HCT116 (cell line): ENCODE measurements around the gene CCNYL1. TPM values are rescaled to one million over a fixed set of nuclear protein-coding genes. Genes with fewer than 3 reads are reported as not detected.
A peak's percentile ranks its signal among the peaks of the same experiment; 100 is the strongest.

Experiments
- ATAC-seq: fragments of 200-7000 bp; cut with Tn5 transposase; 2 replicates; pipeline ENCODE4 v1.9.1; 2020; ENCODE audit warnings: mild to moderate bottlenecking, moderate library complexity
- BruUV-seq: library from RNA; stranded (reverse); fragments of 400-500 nt; replicated peaks from 2 replicates; lab custom pipeline; 2021; lab: Mats Ljungman, UMichigan
- CTCF ChIA-PET: fragments of 300-600 bp; sonication (Branson Sonifier 250); formaldehyde crosslinking; loops from one replicate; lab custom pipeline; 2021; ENCODE audit warnings: antibody characterized with exemption; lab: Charles Lee
- POLR2A ChIA-PET: fragments of 300-600, 350-600 bp; sonication (Branson Sonifier 250); formaldehyde crosslinking; loops from one replicate; lab custom pipeline; 2021; ENCODE audit warnings: antibody characterized with exemption; lab: Charles Lee
- RAD21 ChIA-PET, 2 experiments: fragments of 300-600 bp; sonication (Branson Sonifier 250); formaldehyde crosslinking; loops; one replicate each; lab custom pipeline; 2023; ENCODE audit warnings: low total read pairs in 2 of 2; ENCODE audit not compliant: uncharacterized antibody in 2 of 2, unreplicated experiment in 2 of 2, low non-redundant PET in 1 of 2; lab: Charles Lee
- DNase-seq: peaks from one replicate; pipeline ENCODE4 v3.0.0-alpha.2; 2010; ENCODE audit warnings: low read depth, low spot score
- H2AFZ ChIP-seq: fragments of 200-600 bp; shearing (Covaris generic), sonication (generic); 2 replicates; pipeline ENCODE4 v1.6.1; 2017; ENCODE audit warnings: low read depth, mixed run types, mixed read lengths, antibody characterized with exemption, low read length; ENCODE audit not compliant: poor library complexity, severe bottlenecking
- H3K27ac ChIP-seq: 2 replicates; pipeline ENCODE4 v1.5.1; 2012; ENCODE audit warnings: low read depth, low read length
- H3K27me3 ChIP-seq: fragments of 200-600 bp; sonication (generic); 2 replicates; pipeline ENCODE4 v1.6.1; 2016; ENCODE audit warnings: mixed run types, low read length, mixed read lengths; ENCODE audit not compliant: insufficient read depth
- H3K36me3 ChIP-seq, 2 experiments: fragments of 200-500 bp in 1 of 2; fragments of 200-600 bp in 1 of 2; sonication (Bioruptor generic) in 1 of 2; sonication (generic) in 1 of 2; 2 replicates each; pipeline versions ENCODE4 v1.5.1 to v1.6.1; 2014 to 2016; ENCODE audit warnings: low read length in 2 of 2, inconsistent platforms in 1 of 2, mixed read lengths in 1 of 2, mixed run types in 1 of 2; ENCODE audit not compliant: insufficient read depth in 2 of 2, control insufficient read depth in 1 of 2
- H3K4me1 ChIP-seq, 2 experiments: fragments of 200-600 bp in 1 of 2; sonication (generic) in 1 of 2; 2 replicates each; pipeline versions ENCODE4 v1.5.1 to v1.6.1; 2012 to 2017; ENCODE audit warnings: low read length in 2 of 2, inconsistent platforms in 1 of 2, mild to moderate bottlenecking in 1 of 2, mixed read lengths in 1 of 2, mixed run types in 1 of 2, moderate library complexity in 1 of 2; ENCODE audit not compliant: insufficient read depth in 2 of 2, control insufficient read depth in 1 of 2
- H3K4me2 ChIP-seq: fragments of 200-600 bp; sonication (generic); 2 replicates; pipeline ENCODE4 v1.6.1; 2017; ENCODE audit warnings: mixed run types, low read length, mixed read lengths
- H3K4me3 ChIP-seq, 2 experiments: fragments of 200-600 bp in 1 of 2; sonication (generic) in 1 of 2; replicated peaks in 1 of 2; 2 replicates each; pipeline ENCODE4 v1.5.1; 2011 to 2016; ENCODE audit warnings: low read length in 2 of 2, control low read depth in 1 of 2, low read depth in 1 of 2, mild to moderate bottlenecking in 1 of 2, mixed read lengths in 1 of 2, mixed run types in 1 of 2
- H3K79me2 ChIP-seq: fragments of 200-600 bp; sonication (generic); 2 replicates; pipeline ENCODE4 v1.6.1; 2017; ENCODE audit warnings: mild to moderate bottlenecking, mixed run types, low read length, moderate library complexity, mixed read lengths; ENCODE audit not compliant: insufficient read depth
- H3K9ac ChIP-seq: fragments of 200-600 bp; sonication (generic); 2 replicates; pipeline ENCODE4 v1.6.1; 2016; ENCODE audit warnings: low read length, mixed read lengths
- H3K9me2 ChIP-seq: fragments of 200-600 bp; sonication (generic), shearing (Covaris generic); 2 replicates; pipeline ENCODE4 v1.6.1; 2017; ENCODE audit warnings: mixed run types, mild to moderate bottlenecking, moderate library complexity; ENCODE audit not compliant: insufficient read depth
- H3K9me3 ChIP-seq, 2 experiments: fragments of 200-500 bp in 1 of 2; fragments of 200-600 bp in 1 of 2; sonication (Bioruptor generic) in 1 of 2; sonication (generic) in 1 of 2; 2 replicates each; pipeline ENCODE4 v1.6.1; 2014 to 2017; ENCODE audit warnings: low read length in 2 of 2, mixed read lengths in 2 of 2, inconsistent platforms in 1 of 2, low read depth in 1 of 2, mild to moderate bottlenecking in 1 of 2, mixed run types in 1 of 2, moderate library complexity in 1 of 2; ENCODE audit not compliant: control insufficient read depth in 1 of 2, insufficient read depth in 1 of 2
- H4K20me1 ChIP-seq: fragments of 200-600 bp; sonication (generic), shearing (Covaris generic); 2 replicates; pipeline ENCODE4 v1.6.1; 2017; ENCODE audit warnings: mixed run types, mild to moderate bottlenecking, moderate library complexity; ENCODE audit not compliant: insufficient read depth
- CBX3 ChIP-seq: IDR thresholded peaks from 2 replicates; pipeline ENCODE4 v1.6.1; 2012; ENCODE audit warnings: low read depth
- CEBPB ChIP-seq: IDR thresholded peaks from 2 replicates; pipeline ENCODE4 v1.6.1; 2012; ENCODE audit warnings: low read depth
- CTCF ChIP-seq, 3 experiments: fragments of 200-600 bp in 1 of 3; sonication (generic) in 1 of 3; IDR thresholded peaks in 2 of 3; conservative IDR thresholded peaks in 1 of 3; 2 replicates each; pipeline ENCODE4 v1.5.1; 2012 to 2017; ENCODE audit warnings: low read depth in 2 of 3, low read length in 2 of 3, antibody characterized with exemption in 1 of 3, borderline replicate concordance in 1 of 3, control low read depth in 1 of 3, mild to moderate bottlenecking in 1 of 3, mixed read lengths in 1 of 3, mixed run types in 1 of 3, moderate library complexity in 1 of 3; ENCODE audit not compliant: insufficient read depth in 1 of 3
- FOSL1 ChIP-seq: IDR thresholded peaks from 2 replicates; pipeline ENCODE4 v1.6.1; 2012; ENCODE audit warnings: low read depth
- MAX ChIP-seq: IDR thresholded peaks from 2 replicates; pipeline ENCODE4 v1.6.1; 2012
- POLR2A ChIP-seq: IDR thresholded peaks from 2 replicates; pipeline ENCODE4 v1.7.0; 2011; ENCODE audit warnings: borderline replicate concordance; ENCODE audit not compliant: insufficient read depth, insufficient read length; ENCODE audit errors: extremely low read depth
- RAD21 ChIP-seq: IDR thresholded peaks from 2 replicates; pipeline ENCODE4 v1.6.1; 2012; ENCODE audit warnings: low read depth, mild to moderate bottlenecking
- SRF ChIP-seq: IDR thresholded peaks from 2 replicates; pipeline ENCODE4 v1.6.1; 2012; ENCODE audit warnings: low read depth
- TCF7L2 ChIP-seq: IDR thresholded peaks from 2 replicates; pipeline ENCODE4 v1.7.0; 2011; ENCODE audit warnings: borderline replicate concordance, inconsistent platforms; ENCODE audit not compliant: insufficient read depth, insufficient read length; ENCODE audit errors: extremely low read depth
- ZBTB33 ChIP-seq: IDR thresholded peaks from 2 replicates; pipeline ENCODE4 v1.6.1; 2011; ENCODE audit warnings: mild to moderate bottlenecking, low read length, moderate library complexity; ENCODE audit not compliant: insufficient replicate concordance; ENCODE audit errors: extremely low read depth
- intact Hi-C: fragments of 100-400 bp; cut with micrococcal nuclease; formaldehyde crosslinking; loops from 2 replicates; pipeline ENCODE4 v1.10.0; 2022
- total RNA-seq: library from RNA; stranded (reverse); gene quantifications from one replicate; pipeline ENCODE4 v1.2.1, GENCODE V29; 2021; ENCODE audit not compliant: unreplicated experiment

CCNYL1 gene
- total RNA-seq, 1 experiment from 2014 or later = 14.9 TPM

DNA sequence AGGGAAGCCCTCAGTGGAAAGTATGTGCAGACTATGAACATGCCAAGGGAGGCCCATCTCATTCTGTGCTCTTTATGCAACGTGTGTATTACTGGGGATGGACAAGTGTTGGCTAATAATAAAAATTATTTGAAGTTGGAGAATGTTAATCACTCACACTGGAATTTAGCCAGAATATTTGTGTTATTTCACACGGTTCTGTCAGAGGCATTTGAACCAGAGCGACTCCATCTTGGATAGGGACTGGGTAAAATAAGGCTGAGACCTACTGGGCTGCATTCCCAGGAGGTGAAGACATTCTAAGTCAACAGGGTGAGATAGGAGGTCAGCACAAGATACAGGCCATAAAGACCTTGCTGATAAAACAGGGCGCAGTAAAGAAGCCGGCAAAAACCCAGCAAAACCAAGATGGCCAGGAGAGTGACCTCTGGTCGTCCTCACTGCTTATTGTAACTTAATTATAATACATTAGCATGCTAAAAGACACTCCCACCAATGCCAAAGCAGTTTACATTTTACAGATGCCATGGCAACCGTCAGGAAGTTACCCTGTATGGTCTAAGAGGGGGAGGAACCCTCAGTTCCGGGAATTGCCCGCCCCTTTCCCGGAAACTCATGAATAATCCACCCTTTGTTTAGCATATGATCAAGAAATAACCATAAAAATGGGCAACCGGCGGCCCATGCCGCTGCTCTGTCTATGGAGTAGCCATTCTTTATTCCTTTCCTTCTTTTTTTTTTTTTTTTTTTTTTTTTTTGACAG, 60.8 kb downstream of the CCNYL1 start:
- Histone ChIP-seq H3K27me3 (no peaks in the 10 kb centered on the region), H4K20me1 (no peaks in the 10 kb centered on the region), H3K4me2 (no peak overlapping the region), H3K4me3 (no peak overlapping the region), H3K36me3 (peaks cover 0 to 5% of the 10 kb centered on the region in 2 experiments; a peak in 2 of 4 replicates), H3K79me2 (peaks cover 5% of the 10 kb centered on the region; the same call in 1 of the 2 replicates), H2AFZ (no peak overlapping the region), H3K27ac (no peak overlapping the region), H3K9ac (no peak overlapping the region), H3K4me1 (peaks cover 4 to 16% of the 10 kb centered on the region in 2 experiments; a peak in 3 of 4 replicates), H3K9me2 (no peaks in the 10 kb centered on the region), H3K9me3 (no peaks in the 10 kb centered on the region)
- ChIA-PET POLR2A (no interaction called here), CTCF (no interaction called here), RAD21 (no interaction called here)
- no TSS peak for BruUV-seq
- DNase-seq = no peak
- intact Hi-C loops = no loop called here
- ATAC-seq = no peak
- no peak for TF ChIP-seq RAD21
- TF ChIP-seq SRF = 0 out of 2 replicates have a peak, but pooled peaks have one; percentile 29

DNA sequence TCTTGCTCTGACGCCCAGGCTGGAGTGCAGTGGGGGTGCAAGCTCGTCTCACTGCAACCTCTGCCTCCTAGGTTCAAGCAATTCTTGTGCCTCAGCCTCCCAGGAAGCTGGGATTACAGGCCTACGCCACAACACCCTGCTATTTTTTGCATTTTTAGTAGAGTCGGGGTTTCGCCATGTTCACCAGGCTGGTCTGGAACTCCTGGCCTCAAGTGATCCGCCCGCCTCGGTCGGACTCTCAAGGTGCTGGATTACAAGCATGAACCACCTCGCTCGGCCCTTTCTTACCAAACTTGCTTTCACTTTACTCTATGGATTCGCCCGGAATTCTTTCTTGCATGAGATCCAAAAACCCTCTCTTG, 61.4 kb downstream of the CCNYL1 start:
- no TSS peak for BruUV-seq
- ATAC-seq = no peak
- no peaks in the 10 kb centered on the region for H3K9me3 ChIP-seq
- H2AFZ ChIP-seq = no peak overlapping the region
- peaks cover 4 to 16% of the 10 kb centered on the region in 2 experiments; a peak in 3 of 4 replicates for H3K4me1 ChIP-seq
- ChIA-PET CTCF (no interaction called here), POLR2A (no interaction called here), RAD21 (no interaction called here)
- no peak overlapping the region for H3K4me3 ChIP-seq
- H3K27ac ChIP-seq = no peak overlapping the region
- H3K36me3 ChIP-seq = no peaks in the 10 kb centered on the region
- H4K20me1 ChIP-seq = no peaks in the 10 kb centered on the region
- H3K79me2 ChIP-seq = peaks cover 5% of the 10 kb centered on the region; the same call in 1 of the 2 replicates
- no peak overlapping the region for H3K9ac ChIP-seq
- intact Hi-C loops = no loop called here
- H3K9me2 ChIP-seq = no peaks in the 10 kb centered on the region
- H3K27me3 ChIP-seq = no peaks in the 10 kb centered on the region
- DNase-seq = no peak
- no peak overlapping the region for H3K4me2 ChIP-seq
- no peak for TF ChIP-seq RAD21
- TF ChIP-seq SRF = no peak
- no peak for TF ChIP-seq POLR2A
- TF ChIP-seq CBX3 = no peak
- no peak for TF ChIP-seq MAX
- no peak for TF ChIP-seq TCF7L2
- TF ChIP-seq CTCF (IDR thresholded peaks at IDR 0.05 in 2 of 3, conservative IDR thresholded peaks at IDR 0.05 in 1 of 3; ENCODE audit: borderline replicate concordance in 1 of 3, insufficient read depth in 1 of 3, low read depth in 2 of 3, low read length in 2 of 3) = no peak
- no peak for TF ChIP-seq ZBTB33
- TF ChIP-seq CEBPB = no peak
- no peak for TF ChIP-seq FOSL1
